ENCODE results near the gene RBM4B. TPM values are rescaled to one million over a fixed set of nuclear protein-coding genes. Genes with fewer than 3 reads are reported as not detected.

RBM4B gene
- polyA plus RNA-seq, 3 donors = 68.3 to 74.4 (median 68.9) TPM

- DNase-seq (ENCODE audit: extremely low read depth in 1 of 11, low read depth in 9 of 11, low spot score in 4 of 11) = no peak
Measured at GRCh38 chr11:66628061-66628603, 49.6 kb downstream of the RBM4B start.

DNA sequence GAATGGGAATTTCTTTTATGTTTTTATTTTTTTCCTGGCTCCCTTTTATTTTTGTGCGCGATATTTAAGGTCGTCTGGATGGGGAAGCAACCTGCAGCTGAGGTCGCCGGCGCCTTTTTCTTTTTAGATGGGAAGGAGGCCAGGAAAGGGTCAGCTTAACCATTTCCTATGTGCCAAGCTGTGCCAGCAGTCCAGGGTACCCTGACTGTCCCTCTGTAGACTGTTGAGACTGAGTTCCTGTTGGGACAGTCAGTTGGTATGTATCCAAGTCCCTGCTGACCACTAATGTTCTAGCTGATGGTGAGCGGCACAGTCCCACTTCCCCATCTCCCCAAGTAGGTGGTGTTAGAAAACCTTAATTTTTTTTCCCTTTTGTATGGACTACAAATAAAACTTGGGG is 50.8 kb downstream of the RBM4B start:
- no peak for DNase-seq (ENCODE audit: extremely low read depth in 1 of 11, low read depth in 9 of 11, low spot score in 4 of 11)

GRCh38 chr11:66626382-66626781 is 51.3 kb downstream of the RBM4B start:
- DNase-seq (ENCODE audit: extremely low read depth in 1 of 11, low read depth in 9 of 11, low spot score in 4 of 11) = no peak

- no peak for DNase-seq (ENCODE audit: extremely low read depth in 1 of 11, low read depth in 9 of 11, low spot score in 4 of 11)
Measured at GRCh38 chr11:66625752-66626149, 51.9 kb downstream of the RBM4B start.

DNA sequence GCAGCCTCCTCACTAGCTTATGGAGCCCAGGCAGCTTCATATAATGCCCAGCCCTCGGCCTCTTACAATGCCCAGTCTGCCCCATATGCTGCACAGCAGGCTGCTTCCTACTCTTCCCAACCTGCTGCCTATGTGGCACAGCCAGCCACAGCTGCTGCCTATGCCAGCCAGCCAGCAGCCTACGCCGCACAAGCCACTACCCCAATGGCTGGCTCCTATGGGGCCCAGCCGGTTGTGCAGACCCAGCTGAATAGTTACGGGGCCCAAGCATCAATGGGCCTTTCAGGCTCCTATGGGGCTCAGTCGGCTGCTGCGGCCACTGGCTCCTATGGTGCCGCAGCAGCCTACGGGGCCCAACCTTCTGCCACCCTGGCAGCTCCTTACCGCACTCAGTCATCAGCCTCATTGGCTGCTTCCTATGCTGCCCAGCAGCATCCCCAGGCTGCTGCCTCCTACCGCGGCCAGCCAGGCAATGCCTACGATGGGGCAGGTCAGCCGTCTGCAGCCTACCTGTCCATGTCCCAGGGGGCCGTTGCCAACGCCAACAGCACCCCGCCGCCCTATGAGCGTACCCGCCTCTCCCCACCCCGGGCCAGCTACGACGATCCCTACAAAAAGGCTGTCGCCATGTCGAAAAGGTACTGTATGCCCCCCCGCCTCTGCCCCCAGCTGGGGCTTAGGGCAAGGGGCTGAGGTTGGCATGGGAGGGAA is 52.5 kb downstream of the RBM4B start:
- DNase-seq (ENCODE audit: extremely low read depth in 1 of 11, low read depth in 9 of 11, low spot score in 4 of 11) = no peak

DNA sequence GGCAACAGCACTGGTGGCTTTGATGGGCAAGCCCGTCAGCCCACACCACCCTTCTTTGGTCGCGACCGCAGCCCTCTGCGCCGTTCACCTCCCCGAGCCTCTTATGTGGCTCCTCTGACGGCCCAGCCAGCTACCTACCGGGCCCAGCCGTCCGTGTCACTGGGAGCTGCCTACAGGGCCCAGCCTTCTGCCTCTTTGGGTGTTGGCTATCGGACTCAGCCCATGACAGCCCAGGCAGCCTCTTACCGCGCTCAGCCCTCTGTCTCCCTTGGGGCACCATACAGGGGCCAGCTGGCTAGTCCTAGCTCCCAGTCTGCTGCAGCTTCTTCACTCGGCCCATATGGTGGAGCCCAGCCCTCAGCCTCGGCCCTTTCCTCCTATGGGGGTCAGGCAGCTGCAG is 53.2 kb downstream of the RBM4B start:
- no peak for DNase-seq (ENCODE audit: extremely low read depth in 1 of 11, low read depth in 9 of 11, low spot score in 4 of 11)

- no peak for DNase-seq (ENCODE audit: extremely low read depth in 1 of 11, low read depth in 9 of 11, low spot score in 4 of 11)
Measured at GRCh38 chr11:66619080-66619554, 58.6 kb downstream of the RBM4B start.

DNA sequence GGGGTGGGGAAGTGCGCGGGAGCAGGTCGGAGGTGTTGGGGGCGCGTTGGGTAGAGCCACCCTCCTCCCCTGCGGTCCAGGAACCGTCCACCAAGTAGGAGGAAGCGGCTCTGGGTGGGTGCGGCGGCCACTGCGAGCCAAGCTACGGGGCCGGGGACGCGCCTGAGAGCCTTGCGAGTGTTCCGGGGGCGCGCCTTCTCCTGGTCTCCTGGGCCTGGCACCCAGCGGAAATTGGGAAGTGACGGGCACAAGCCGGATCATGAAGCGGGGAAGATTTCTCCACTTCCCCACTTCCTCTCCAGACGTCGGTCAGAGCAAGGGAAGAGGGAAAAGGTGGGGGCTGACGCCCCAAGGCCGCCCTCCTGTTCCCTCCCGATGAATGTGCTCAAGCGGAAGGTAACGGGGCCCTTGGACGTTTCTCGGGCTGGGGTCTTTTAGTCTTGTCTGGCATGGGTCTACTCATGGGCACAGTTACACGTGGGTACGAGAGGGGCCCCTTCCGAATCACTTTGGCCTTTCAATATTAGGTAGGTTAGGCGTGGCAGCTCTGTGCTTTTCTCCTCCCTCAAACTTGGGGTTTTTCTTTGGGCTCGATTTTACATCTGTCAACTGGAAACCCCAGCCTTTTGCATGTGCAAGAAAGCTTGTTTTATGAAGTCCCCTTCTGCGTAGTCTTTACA is 60.4 kb downstream of the RBM4B start:
- DNase-seq (ENCODE audit: extremely low read depth in 1 of 11, low read depth in 9 of 11, low spot score in 4 of 11) = no peak

DNA sequence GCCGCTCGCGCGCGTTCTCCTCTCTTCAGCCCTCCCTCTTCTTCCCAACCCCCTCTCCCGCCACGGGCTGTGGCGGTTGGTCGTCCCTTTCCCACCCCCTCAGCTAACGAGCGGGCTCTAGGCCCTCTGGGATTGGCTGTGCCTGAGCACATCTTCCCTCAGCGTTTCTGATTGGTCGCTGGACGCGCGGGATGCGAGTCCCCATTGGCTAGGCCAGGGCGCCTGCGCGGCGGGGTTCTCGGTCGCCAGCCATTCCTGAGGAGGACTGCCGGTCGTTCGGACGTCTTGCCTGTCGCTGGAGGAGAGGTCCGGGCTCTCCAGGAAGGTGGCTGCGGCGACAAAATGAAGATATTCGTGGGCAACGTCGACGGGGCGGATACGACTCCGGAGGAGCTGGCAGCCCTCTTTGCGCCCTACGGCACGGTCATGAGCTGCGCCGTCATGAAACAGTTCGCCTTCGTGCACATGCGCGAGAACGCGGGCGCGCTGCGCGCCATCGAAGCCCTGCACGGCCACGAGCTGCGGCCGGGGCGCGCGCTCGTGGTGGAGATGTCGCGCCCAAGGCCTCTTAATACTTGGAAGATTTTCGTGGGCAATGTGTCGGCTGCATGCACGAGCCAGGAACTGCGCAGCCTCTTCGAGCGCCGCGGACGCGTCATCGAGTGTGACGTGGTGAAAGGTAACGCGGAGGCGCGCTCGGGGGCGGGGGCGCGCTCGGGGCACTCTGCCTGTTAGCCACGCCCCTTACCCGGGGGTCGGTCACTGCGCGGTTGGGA is 61.1 kb downstream of the RBM4B start, which contains the start of gene RBM14:
TSS of gene RBM14 (plus strand) at position 252 of the 776 bp plus-strand sequence. CDS start at position 343, 91 bp downstream.
- peak; percentile 93 to 100 (median 99) for DNase-seq (ENCODE audit: extremely low read depth in 1 of 11, low read depth in 9 of 11, low spot score in 4 of 11)

Other genes with a start within 250 kb of the RBM4B start
- gene MRPL11, start 239.0 kb downstream of the RBM4B start, polyA plus RNA-seq (ENCODE audit: insufficient read length in 3 of 3) = 10 to 100 TPM; 68.5 to 82.4 (median 73.3) TPM
- 1 to 10 TPM; 4.1 to 6.3 (median 5.9) TPM for gene PELI3, start 211.0 kb downstream of the RBM4B start, polyA plus RNA-seq (ENCODE audit: insufficient read length in 3 of 3)
- gene DPP3, start 197.5 kb downstream of the RBM4B start, polyA plus RNA-seq (ENCODE audit: insufficient read length in 3 of 3) = 10 to 100 TPM; 20.0 to 26.1 (median 23.6) TPM
- 10 to 100 TPM; 71.3 to 92.4 (median 71.7) TPM for gene BBS1, start 167.3 kb downstream of the RBM4B start, polyA plus RNA-seq (ENCODE audit: insufficient read length in 3 of 3)
- gene ZDHHC24, start 131.8 kb downstream of the RBM4B start, polyA plus RNA-seq (ENCODE audit: insufficient read length in 3 of 3) = 10 to 100 TPM in 1 of 3 donors, 1 to 10 TPM in 2; 6.3 to 10.6 (median 9.2) TPM
- under 1 TPM; 0.38 to 0.56 (median 0.49) TPM for gene ACTN3, start 131.0 kb downstream of the RBM4B start, polyA plus RNA-seq (ENCODE audit: insufficient read length in 3 of 3)
- 100 to 1,000 TPM in 1 of 3 donors, 10 to 100 TPM in 2; 94.9 to 103 (median 98.6) TPM for gene CTSF, start 109.3 kb downstream of the RBM4B start, polyA plus RNA-seq (ENCODE audit: insufficient read length in 3 of 3)
- under 1 TPM; 0.23 to 0.35 (median 0.26) TPM for gene CCDC87, start 84.8 kb downstream of the RBM4B start, polyA plus RNA-seq (ENCODE audit: insufficient read length in 3 of 3)
- 10 to 100 TPM; 37.4 to 75.3 (median 59.8) TPM for gene CCS, start 84.7 kb downstream of the RBM4B start, polyA plus RNA-seq (ENCODE audit: insufficient read length in 3 of 3)
- 100 to 1,000 TPM in 1 of 3 donors, 10 to 100 TPM in 2; 73.3 to 104 (median 79.2) TPM for gene RBM14, start 61.3 kb downstream of the RBM4B start, polyA plus RNA-seq (ENCODE audit: insufficient read length in 3 of 3)
- gene RBM4, start 39.2 kb downstream of the RBM4B start, polyA plus RNA-seq (ENCODE audit: insufficient read length in 3 of 3) = 100 to 1,000 TPM; 227 to 261 (median 261) TPM
- 10 to 100 TPM; 41.8 to 56.0 (median 54.1) TPM for gene SPTBN2, start 51.3 kb upstream of the RBM4B start, polyA plus RNA-seq (ENCODE audit: insufficient read length in 3 of 3)
- 10 to 100 TPM; 19.0 to 31.2 (median 25.0) TPM for gene RCE1, start 165.6 kb upstream of the RBM4B start, polyA plus RNA-seq (ENCODE audit: insufficient read length in 3 of 3)
- gene LRFN4, start 179.2 kb upstream of the RBM4B start, polyA plus RNA-seq (ENCODE audit: insufficient read length in 3 of 3) = 10 to 100 TPM; 10.2 to 27.3 (median 23.3) TPM